SHP77 treated with DMSO at 0.1 percent for 48 hours (cell line): Measurements from ENCODE around the gene BCAP29.
A peak's percentile ranks its signal among the peaks of the same experiment; 100 is the strongest.
"Not testable (repeated sequence)": the region's sequence is repeated elsewhere in the genome, so short reads cannot be mapped to it uniquely, and the experiment has no call there.

Experiments
- DNase-seq: peaks from one replicate; lab custom pipeline; 2025; lab: John Stamatoyannopoulos, UW

Gene BCAP29

GRCh38 chr7:107579885-107580715, at the start of gene BCAP29:
TSS of gene BCAP29 (plus strand) at chr7:107580246. CDS start at chr7:107580773, 527 bp downstream.
- DNase-seq, result peak; percentile 17

DNA sequence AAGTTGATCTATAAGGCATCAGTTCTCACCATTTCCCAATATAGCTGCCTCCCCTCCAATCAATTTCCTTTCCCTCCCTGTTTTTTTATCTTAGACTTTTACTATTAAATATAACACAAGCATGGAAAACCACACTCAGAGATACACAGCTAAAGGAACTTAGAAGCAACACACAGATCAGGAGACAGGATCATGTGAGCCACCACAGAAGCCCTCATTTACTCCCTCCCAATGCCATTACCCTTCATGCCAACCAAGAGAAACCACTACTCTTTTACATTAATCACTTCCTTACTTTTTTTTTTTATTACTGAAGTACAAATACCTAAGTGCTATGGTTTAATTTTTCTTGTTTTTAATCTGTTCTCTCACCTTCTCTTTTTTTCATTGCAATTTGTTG, 49.3 kb upstream of the BCAP29 start:
- no peak for DNase-seq

DNA sequence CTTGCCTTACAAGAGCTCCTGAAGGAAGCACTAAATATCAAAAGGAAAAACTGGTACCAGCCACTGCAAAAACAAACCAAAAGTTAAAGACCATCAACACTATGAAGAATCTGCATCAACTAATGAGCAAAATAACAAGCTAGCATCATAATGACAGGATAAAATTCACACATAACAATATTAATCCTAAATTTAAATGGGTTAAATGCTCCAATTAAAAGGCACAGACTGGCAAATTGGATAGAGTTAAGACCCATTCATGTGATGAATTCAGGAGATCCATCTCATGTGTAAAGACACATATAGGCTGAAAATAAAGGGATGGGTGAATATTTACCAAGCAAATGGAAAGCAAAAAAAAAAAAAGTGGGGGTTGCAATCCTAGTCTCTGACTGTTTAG, 45.9 kb upstream of the BCAP29 start:
- no peak for DNase-seq

DNA sequence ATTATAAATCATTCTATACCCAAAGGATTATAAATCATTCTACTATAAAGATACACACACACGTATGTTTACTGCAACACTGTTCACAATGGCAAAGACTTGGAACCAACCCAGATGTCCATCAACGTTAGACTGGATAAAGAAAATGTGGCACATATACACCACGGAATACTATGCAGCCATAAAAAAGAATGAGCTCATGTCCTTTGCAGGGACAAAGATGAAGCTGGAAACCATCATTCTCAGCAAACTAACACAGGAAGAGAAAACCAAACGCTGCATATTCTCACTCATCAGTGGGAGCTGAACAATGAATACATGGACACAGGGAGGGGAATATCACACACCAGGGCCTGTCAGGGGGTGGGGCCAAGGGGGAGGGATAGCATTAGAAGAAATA, 42.8 kb upstream of the BCAP29 start:
- not testable (repeated sequence) for DNase-seq

- no peak for DNase-seq
These were observed 42.0 kb upstream of the BCAP29 start for GRCh38 chr7:107538001-107538400.

DNA sequence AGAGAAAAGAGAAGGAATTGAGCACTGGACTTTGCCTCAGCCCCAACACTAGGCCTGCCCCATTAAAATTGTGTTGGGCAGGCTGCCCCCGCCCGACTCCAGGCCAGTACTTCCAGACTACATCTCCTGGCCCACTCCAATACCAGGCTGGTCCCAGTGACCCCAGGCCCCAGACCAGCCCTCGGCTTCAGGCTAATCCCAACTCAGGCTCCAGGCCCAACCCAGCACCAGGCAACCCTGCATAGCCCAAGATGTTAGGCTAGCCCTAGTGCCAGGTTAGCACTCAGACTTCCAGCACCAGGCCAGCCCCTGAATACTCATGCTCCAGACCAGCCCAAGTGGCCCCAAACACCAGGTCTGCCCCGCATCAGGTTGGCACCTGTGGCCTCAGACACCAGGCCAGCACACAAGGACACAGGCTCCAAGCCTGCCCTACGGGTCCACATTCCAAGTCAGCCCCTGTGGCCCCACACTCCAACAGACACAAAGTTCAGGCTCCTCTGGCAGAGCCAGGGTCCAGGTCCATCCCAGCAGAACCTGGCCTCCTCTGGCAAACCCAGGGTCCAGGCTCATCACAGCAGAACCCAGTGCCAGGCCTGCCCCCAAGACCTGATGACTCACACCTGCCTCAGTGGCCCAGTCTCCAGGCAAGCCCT, 36.6 kb upstream of the BCAP29 start:
- no peak for DNase-seq

DNA sequence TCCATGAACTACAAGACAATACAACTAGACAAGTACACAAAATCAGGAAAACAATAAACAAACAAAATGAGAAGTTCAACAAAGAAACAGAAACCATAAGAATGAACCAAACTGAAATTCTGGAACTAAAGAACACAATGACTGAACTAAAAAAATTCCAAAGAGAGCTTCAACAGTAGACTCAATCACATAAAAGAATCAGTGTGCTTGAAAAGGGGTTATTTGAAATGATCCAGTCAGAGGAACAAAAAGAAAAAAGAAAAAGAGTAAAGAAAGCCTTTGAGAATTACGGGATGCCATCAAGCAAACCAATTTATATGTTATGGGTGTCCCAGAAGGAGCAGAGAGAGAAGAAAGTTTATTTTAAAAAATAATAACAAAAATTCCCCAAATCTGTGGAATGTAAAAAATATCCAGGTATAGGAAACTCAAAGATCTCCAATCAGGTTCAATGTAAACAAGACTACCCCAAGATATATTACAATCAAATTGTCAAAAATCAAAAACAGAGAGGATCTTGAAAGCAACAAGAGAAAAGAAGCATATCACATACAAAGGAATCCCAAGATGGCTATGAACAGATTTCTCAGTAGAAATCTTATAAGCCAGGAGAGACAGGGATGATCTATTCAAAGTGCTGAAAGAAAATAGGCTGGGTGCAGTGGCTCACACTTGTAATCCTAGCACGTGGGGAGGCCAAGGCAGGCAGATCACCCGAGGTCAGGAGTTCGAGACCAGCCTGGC, 35.0 kb upstream of the BCAP29 start:
- DNase-seq, result no peak

GRCh38 chr7:107551936-107552335, 28.1 kb upstream of the BCAP29 start:
- no peak for DNase-seq

GRCh38 chr7:107555893-107556292, 24.2 kb upstream of the BCAP29 start:
- no peak for DNase-seq

DNA sequence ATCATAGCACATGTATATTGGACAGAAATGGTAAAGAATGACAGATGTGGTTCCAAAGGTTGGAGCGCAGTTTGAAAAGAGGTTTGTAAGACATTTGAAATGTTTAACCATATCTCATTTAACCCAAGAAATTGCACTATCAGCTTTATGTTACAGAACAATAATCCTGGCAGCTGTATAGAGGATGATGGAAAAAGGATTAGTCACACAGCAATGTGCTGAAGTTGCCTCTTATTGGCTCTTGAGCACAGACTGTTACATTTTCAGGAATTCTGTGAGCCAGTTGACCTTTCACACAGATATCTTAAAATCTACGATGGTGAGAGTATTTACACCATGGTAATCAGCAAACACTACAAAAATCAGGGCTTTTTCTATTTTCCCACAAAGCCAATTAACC, 20.2 kb upstream of the BCAP29 start:
- DNase-seq, result no peak

DNA sequence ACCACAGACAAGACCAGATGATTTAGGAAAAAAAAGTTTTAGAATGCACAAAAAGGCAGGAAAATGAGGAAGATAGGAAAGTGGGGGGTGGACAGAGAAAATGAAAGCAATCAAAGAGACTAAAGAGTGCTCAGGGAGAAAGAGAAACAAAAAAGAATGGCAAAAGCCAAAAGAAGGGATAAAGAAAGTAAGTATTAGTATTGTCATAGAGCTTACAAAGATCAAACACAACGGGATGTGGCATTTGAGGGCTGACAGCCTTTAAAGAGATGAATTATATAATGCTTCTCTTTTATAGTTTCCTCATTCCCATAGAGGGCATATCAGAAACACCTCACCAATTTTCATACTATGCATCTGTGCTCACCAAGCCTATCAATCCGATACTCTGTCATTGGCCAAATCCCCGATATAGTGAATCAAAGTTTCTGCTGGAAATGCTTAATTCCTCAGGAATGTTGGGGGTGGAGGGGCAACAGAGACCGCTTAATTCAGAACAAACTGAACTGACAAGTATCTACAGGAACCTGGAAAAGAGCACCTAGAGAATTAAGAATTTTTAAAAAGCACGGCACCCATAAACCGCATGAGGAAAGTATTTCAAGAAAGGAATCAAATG, 19.0 kb upstream of the BCAP29 start:
- no peak for DNase-seq

DNA sequence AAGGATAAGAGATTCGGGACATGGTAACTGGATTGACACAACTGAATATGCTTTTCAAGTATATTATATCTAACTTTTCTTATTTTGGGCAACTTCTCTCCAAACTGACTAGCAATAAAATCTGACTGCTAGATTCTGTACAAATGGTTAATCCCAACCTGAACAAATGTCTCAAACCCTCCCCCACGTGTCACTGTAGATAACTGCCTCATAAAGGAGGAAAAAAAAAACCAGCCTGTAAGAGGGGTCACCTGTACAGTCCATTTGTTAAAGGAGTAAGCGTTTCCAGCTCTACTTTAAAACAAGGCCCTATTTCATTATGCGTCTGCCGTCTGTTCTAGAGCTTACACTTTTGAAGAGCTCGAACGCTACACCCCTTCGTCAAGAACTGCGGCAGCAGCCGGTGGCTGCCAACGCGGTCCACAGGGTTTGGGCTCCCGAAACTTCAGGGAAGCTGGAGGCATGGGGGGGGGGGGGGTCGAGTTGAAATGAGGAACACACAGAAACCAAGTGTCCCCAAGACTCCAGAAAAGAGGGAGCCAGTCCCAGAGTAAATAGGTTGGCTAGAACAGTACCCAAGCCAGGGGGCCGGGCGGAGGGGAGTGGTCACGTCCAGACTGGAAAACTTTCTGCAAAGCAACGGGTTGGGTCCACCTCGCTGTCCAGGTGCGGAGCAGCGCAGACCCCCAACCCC, 16.8 kb upstream of the BCAP29 start:
- peak; percentile 2 for DNase-seq

GRCh38 chr7:107563775-107564552, 16.1 kb upstream of the BCAP29 start, which contains the start of the genes COG5 and DUS4L:
TSS of gene COG5 (minus strand) at chr7:107563920. CDS start at chr7:107563896, 24 bp downstream.
TSS of gene DUS4L (plus strand) at chr7:107563971. CDS start at chr7:107567071, 3,100 bp downstream.
- DNase-seq, result peak; percentile 28

GRCh38 chr7:107564553-107565298, 15.3 kb upstream of the BCAP29 start:
- DNase-seq, result no peak

DNA sequence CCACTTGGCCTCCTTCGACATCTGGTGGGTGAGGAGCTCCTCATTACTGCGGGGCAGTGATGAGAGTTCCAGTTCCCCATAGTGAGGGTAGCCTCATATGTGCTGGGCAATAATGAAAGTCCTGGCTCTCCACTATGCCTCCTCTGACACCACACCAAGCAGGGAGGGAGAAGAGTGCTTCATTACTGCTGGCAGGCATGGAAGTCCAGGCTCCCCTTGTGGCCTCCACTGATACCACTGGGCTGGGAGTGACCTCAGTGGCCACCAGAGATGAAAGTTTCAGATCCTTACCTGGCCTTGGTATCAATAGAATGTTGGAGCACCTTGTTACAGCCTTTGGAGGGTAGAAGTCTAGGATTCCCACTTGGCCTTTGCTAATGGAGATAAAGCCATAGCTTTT, 9.7 kb upstream of the BCAP29 start:
- no peak for DNase-seq

GRCh38 chr7:107573537-107573936, 6.5 kb upstream of the BCAP29 start:
- no peak for DNase-seq

GRCh38 chr7:107579554-107579884, 527 bp upstream of the BCAP29 start:
- no peak for DNase-seq

DNA sequence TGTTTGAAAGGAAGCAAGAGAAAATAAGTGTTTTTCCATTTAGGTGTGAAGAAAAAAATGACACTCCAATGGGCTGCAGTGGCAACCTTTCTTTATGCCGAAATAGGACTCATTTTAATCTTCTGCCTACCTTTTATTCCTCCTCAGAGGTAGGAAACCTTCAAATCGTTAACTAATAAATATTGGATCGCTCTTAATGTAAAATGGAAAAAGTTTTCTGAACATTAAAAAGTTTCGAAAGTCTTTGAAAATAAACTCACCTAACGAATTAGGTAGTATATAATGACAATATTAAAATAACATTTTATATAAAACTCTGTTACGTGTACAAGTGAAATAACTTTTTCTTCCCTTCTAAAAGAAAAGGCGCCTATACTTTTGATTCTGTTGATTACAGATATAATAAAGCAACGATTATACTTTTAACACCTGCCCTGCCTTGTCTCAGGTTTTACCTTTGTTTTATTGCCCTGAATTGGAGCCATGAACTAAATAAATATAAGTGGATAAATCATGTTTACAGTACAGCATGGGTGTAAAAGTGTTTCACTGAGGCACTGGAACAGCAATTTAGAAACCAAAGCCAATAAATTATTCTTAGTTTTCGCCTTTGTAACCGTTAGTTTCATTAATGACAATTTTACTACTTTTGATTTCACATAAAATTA, 804 bp downstream of the BCAP29 start:
- no peak for DNase-seq

GRCh38 chr7:107581387-107582013, 1.5 kb downstream of the BCAP29 start:
- DNase-seq, result no peak
